ENCODE data around the gene STRIT1. TPM values are rescaled to one million over a fixed set of nuclear protein-coding genes. Genes with fewer than 3 reads are reported as not detected.

The STRIT1 gene
- total and polyA plus RNA-seq, 2 experiments from 2014 or later, result 0.60 to 1.4 TPM

DNA sequence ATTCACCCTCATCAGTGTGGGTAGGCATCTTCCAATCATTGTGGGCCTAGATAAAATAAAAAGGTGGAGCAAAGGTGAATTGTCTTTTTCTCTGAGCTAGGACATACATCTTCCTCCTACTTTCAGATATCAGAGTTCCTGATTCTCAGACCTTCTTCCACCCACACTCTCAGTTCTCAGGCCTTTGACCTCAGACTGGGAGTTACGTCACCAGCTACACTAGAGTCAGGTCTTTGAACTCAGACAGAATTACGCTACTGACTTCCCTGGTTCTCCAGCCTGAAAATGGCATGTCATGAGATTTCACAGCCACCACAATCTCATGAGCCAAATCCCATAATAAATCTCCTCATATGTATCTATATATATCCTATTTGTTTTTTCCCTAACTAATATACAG lies 39.0 kb downstream of the STRIT1 start:
- H3K9me2 ChIP-seq (replicated peaks; ENCODE audit: insufficient read depth), result no peaks in the 10 kb centered on the region
- H3K36me3 ChIP-seq (replicated peaks; ENCODE audit: insufficient read depth, low read depth), result no peaks in the 10 kb centered on the region
- H3K79me2 ChIP-seq, result no peaks in the 10 kb centered on the region
- peak; percentile 9 for DNase-seq (ENCODE audit: low spot score)
- TF ChIP-seq EZH2phosphoT487 (IDR thresholded peaks at IDR 0.05; ENCODE audit: low read depth, severe bottlenecking, unreplicated experiment), result no peak
- no peak for TF ChIP-seq CTCF (IDR thresholded peaks at IDR 0.05; ENCODE audit: poor library complexity)
- TF ChIP-seq EZH2 (IDR thresholded peaks at IDR 0.05; ENCODE audit: borderline replicate concordance), result no peak
- H3K27ac ChIP-seq, result no peak overlapping the region
- H3K9me3 ChIP-seq (ENCODE audit: low read depth), result no peaks in the 10 kb centered on the region
- H3K27me3 ChIP-seq, result no peaks in the 10 kb centered on the region
- H4K20me1 ChIP-seq (ENCODE audit: insufficient read depth, poor library complexity, severe bottlenecking), result no peaks in the 10 kb centered on the region
- H3K4me2 ChIP-seq, result no peak overlapping the region
- WGBS (ENCODE audit: low lambda C conversion rate, missing lambda C conversion rate), result 68% methylated on average over 2 of the region's 2 CpGs
- H3K4me3 ChIP-seq, result no peak overlapping the region
- no peak overlapping the region for H2AFZ ChIP-seq
- no peaks in the 10 kb centered on the region for H3K4me1 ChIP-seq (ENCODE audit: insufficient read depth)

DNA sequence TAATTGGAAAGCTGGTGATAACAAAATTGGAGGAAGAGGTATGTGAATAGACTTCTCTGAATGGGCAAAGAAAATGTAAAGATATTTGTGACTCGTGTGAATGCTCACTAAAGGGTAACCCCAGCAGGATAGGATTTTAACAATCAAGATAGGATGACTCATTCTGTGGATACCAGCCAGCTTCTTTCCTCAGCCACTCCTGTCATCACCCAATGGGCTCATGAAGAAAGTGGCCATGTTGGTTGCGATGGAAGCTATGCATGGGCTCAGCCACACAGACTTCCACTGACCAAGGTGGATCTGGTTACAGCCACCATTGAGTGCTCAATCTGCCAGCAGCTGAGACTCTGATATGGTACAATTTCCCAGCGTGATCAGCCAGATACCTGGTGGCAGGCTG lies 40.9 kb downstream of the STRIT1 start:
- Histone ChIP-seq H3K4me3 (no peak overlapping the region), H3K9me2 (replicated peaks; ENCODE audit: insufficient read depth) (no peaks in the 10 kb centered on the region), H4K20me1 (ENCODE audit: insufficient read depth, poor library complexity, severe bottlenecking) (no peaks in the 10 kb centered on the region), H3K4me2 (no peak overlapping the region), H3K27me3 (no peaks in the 10 kb centered on the region), H3K4me1 (ENCODE audit: insufficient read depth) (no peaks in the 10 kb centered on the region), H2AFZ (no peak overlapping the region), H3K9me3 (ENCODE audit: low read depth) (no peaks in the 10 kb centered on the region), H3K27ac (no peak overlapping the region), H3K36me3 (replicated peaks; ENCODE audit: insufficient read depth, low read depth) (no peaks in the 10 kb centered on the region), H3K79me2 (no peaks in the 10 kb centered on the region)
- WGBS (ENCODE audit: low lambda C conversion rate, missing lambda C conversion rate), result 94% methylated on average over 3 of the region's 3 CpGs
- no peak for TF ChIP-seq CTCF (IDR thresholded peaks at IDR 0.05; ENCODE audit: poor library complexity)
- TF ChIP-seq EZH2 (IDR thresholded peaks at IDR 0.05; ENCODE audit: borderline replicate concordance), result no peak
- no peak for TF ChIP-seq EZH2phosphoT487 (IDR thresholded peaks at IDR 0.05; ENCODE audit: low read depth, severe bottlenecking, unreplicated experiment)
- DNase-seq (ENCODE audit: low spot score), result no peak

- H2AFZ ChIP-seq, result no peak overlapping the region
- H3K4me3 ChIP-seq, result no peak overlapping the region
- H3K27ac ChIP-seq, result no peak overlapping the region
- 86% methylated on average over 2 of the region's 2 CpGs for WGBS (ENCODE audit: low lambda C conversion rate, missing lambda C conversion rate)
- H3K4me1 ChIP-seq (ENCODE audit: insufficient read depth), result no peaks in the 10 kb centered on the region
- no peak for DNase-seq (ENCODE audit: low spot score)
- H3K36me3 ChIP-seq (replicated peaks; ENCODE audit: insufficient read depth, low read depth), result no peaks in the 10 kb centered on the region
- no peaks in the 10 kb centered on the region for H4K20me1 ChIP-seq (ENCODE audit: insufficient read depth, poor library complexity, severe bottlenecking)
- H3K9me3 ChIP-seq (ENCODE audit: low read depth), result no peaks in the 10 kb centered on the region
- no peak for TF ChIP-seq CTCF (IDR thresholded peaks at IDR 0.05; ENCODE audit: poor library complexity)
- TF ChIP-seq EZH2phosphoT487 (IDR thresholded peaks at IDR 0.05; ENCODE audit: low read depth, severe bottlenecking, unreplicated experiment), result no peak
- no peak for TF ChIP-seq EZH2 (IDR thresholded peaks at IDR 0.05; ENCODE audit: borderline replicate concordance)
- H3K9me2 ChIP-seq (replicated peaks; ENCODE audit: insufficient read depth), result no peaks in the 10 kb centered on the region
- no peaks in the 10 kb centered on the region for H3K79me2 ChIP-seq
- no peaks in the 10 kb centered on the region for H3K27me3 ChIP-seq
- H3K4me2 ChIP-seq, result no peak overlapping the region
Measured at GRCh38 chr3:155252021-155252420, 41.5 kb downstream of the STRIT1 start.

Measured in hepatocyte (in vitro differentiated cells).